Measurements from ENCODE around the gene SMIM35.

DNA sequence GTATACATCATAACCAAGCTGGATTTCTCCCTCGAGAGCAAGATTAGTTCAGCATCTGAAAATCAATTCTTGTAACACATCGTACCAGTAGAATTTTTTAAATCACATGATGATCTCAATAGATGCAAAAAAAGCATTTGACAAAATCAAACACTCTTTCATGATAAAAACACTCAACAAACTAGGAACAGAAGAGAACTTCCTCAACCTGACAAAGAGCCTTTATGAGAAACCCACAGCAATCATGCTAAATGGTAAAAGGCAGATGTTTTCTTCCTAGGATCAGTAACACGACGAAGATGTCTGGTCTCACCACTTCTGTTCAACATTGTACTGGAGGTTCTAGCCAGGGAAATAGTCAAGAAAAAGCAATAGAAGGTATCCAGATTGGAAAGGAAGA lies 44.0 kb downstream of the SMIM35 start:
- TF ChIP-seq CTCF (conservative IDR thresholded peaks at IDR 0.05): no peak
- TF ChIP-seq EZH2 (IDR thresholded peaks at IDR 0.05; ENCODE audit: low read depth): no peak

All from PC-9 (cell line).